ENCODE measurements around the gene ASCL5. TPM values are rescaled to one million over a fixed set of nuclear protein-coding genes. Genes with fewer than 3 reads are reported as not detected.

ASCL5 gene, protein sequence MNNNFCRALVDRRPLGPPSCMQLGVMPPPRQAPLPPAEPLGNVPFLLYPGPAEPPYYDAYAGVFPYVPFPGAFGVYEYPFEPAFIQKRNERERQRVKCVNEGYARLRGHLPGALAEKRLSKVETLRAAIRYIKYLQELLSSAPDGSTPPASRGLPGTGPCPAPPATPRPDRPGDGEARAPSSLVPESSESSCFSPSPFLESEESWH
- total RNA-seq (2011; cell fraction: chromatin; rRNA removed; ENCODE audit: low replicate concordance) = not detected in 2 replicates
- not detected in 2 replicates for total RNA-seq (2011; cell fraction: nucleolus; rRNA removed)
- total RNA-seq (2011; cell fraction: nucleoplasm; rRNA removed) = not detected in 2 replicates
- total RNA-seq (2014; rRNA removed) = 0.09 TPM in 1 of 2 replicates, not detected in the other
- total RNA-seq (2014; rRNA removed; fragmentation: Illumina TruSeq; extraction: Trizol) = not detected in 2 replicates
- not detected in 2 replicates for total RNA-seq (2015; rRNA removed; fragmentation: Illumina TruSeq; extraction: Trizol)
- total RNA-seq (2021) = not detected in 2 replicates
- polyA plus RNA-seq (2011; rRNA removed) = not detected in 2 replicates
- polyA plus RNA-seq (2011; cell fraction: cytosol; rRNA removed) = not detected in 2 replicates
- polyA plus RNA-seq (2011; cell fraction: nucleus; rRNA removed) = not detected in 2 replicates
- polyA plus RNA-seq (2012) = not detected in 2 replicates
- not detected in 2 replicates for polyA plus RNA-seq (2014; fragmentation: Illumina TruSeq; extraction: Trizol)
- polyA plus RNA-seq (2014; fragmentation: Nextera tagmentation; extraction: Ambion mirVana) = not detected
- not detected in 2 replicates for polyA plus RNA-seq (2014; rRNA removed)
- not detected in 2 replicates for polyA minus RNA-seq (2011; rRNA and poly(A)+ RNA removed)
- not detected in 2 replicates for polyA minus RNA-seq (2011; cell fraction: cytosol; rRNA and poly(A)+ RNA removed)
- polyA minus RNA-seq (2011; cell fraction: nucleus; rRNA and poly(A)+ RNA removed) = not detected in 2 replicates
- Bru-seq, nascent RNA = percentile 10 among the genes with signal in this experiment
- BruChase-seq, experiment 1, labeled RNA remaining after a 2-hour chase = percentile 7 among the genes with signal in this experiment
- BruChase-seq, experiment 2, labeled RNA remaining after a 6-hour chase = percentile 11 among the genes with signal in this experiment
- long read RNA-seq, experiment 1 = 0 reads
- long read RNA-seq, experiment 2 = 0 reads
- long read RNA-seq, experiment 3 = 0 reads

DNA sequence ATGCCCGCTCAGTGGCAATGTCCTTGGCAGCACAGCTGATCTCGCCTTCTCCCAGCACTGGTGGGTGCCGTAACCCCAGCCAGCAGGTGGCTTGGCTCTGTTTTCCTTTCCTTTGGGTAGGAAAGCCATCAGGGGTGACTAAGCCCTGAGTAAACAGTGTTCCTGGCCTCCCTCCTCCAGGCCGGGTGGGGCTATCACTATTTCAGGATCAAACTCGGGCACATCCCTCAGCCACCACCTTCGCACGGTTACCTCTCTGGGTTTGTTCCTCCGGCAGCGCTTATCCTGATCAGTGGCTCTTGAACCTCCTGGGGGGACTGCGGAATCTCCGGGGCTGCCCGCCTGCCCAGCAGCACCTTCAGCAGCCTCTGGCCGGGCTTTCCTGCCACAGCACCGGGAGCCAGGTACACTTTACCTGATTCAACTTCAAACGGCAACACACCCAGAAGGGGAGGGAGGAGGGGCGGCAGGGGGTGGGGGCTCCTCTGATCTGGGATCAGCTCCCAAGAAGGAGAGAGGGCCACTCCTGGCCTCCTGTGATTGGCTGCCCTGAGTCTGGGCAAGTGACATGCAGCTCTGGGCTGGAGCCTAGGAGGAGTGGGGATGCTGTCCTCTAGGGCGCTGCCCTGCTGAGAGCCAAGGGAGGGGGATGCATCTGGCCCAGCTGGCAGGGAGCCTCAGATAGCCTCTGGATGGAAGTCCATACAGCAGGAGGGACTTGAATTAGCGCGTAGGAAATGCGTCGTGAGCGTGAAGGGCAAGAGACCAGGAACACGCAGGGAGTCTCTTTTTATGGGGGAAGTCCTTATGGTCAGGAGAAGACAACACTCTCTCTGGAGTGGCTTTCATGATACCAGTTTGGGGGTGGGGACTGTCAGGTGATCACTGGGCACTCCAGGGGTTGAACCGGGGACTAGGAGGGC lies at the start of gene ASCL5:
Gene ASCL5 (minus strand): TSS at position 353 of the 923 bp plus-strand sequence. CDS start 11,812 bp downstream, outside the sequence.
- H2AFZ ChIP-seq (ENCODE audit: low read depth, low read length) = no peak within 1 kb of the TSS
- TF ChIP-seq, protein P1, sequence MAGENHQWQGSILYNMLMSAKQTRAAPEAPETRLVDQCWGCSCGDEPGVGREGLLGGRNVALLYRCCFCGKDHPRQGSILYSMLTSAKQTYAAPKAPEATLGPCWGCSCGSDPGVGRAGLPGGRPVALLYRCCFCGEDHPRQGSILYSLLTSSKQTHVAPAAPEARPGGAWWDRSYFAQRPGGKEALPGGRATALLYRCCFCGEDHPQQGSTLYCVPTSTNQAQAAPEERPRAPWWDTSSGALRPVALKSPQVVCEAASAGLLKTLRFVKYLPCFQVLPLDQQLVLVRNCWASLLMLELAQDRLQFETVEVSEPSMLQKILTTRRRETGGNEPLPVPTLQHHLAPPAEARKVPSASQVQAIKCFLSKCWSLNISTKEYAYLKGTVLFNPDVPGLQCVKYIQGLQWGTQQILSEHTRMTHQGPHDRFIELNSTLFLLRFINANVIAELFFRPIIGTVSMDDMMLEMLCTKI (IDR thresholded peaks at IDR 0.05; ENCODE audit: partially characterized antibody) = no peak
- no peak for TF ChIP-seq CREBBP (IDR thresholded peaks at IDR 0.05; ENCODE audit: low read depth, low read length)
- TF ChIP-seq, protein P2, sequence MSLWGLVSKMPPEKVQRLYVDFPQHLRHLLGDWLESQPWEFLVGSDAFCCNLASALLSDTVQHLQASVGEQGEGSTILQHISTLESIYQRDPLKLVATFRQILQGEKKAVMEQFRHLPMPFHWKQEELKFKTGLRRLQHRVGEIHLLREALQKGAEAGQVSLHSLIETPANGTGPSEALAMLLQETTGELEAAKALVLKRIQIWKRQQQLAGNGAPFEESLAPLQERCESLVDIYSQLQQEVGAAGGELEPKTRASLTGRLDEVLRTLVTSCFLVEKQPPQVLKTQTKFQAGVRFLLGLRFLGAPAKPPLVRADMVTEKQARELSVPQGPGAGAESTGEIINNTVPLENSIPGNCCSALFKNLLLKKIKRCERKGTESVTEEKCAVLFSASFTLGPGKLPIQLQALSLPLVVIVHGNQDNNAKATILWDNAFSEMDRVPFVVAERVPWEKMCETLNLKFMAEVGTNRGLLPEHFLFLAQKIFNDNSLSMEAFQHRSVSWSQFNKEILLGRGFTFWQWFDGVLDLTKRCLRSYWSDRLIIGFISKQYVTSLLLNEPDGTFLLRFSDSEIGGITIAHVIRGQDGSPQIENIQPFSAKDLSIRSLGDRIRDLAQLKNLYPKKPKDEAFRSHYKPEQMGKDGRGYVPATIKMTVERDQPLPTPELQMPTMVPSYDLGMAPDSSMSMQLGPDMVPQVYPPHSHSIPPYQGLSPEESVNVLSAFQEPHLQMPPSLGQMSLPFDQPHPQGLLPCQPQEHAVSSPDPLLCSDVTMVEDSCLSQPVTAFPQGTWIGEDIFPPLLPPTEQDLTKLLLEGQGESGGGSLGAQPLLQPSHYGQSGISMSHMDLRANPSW (CRISPR knock-in tag; IDR thresholded peaks at IDR 0.05) = no peak
- TF ChIP-seq ZNF41 (CRISPR knock-in tag; conservative IDR thresholded peaks at IDR 0.05) = no peak
- TF ChIP-seq, protein P3, sequence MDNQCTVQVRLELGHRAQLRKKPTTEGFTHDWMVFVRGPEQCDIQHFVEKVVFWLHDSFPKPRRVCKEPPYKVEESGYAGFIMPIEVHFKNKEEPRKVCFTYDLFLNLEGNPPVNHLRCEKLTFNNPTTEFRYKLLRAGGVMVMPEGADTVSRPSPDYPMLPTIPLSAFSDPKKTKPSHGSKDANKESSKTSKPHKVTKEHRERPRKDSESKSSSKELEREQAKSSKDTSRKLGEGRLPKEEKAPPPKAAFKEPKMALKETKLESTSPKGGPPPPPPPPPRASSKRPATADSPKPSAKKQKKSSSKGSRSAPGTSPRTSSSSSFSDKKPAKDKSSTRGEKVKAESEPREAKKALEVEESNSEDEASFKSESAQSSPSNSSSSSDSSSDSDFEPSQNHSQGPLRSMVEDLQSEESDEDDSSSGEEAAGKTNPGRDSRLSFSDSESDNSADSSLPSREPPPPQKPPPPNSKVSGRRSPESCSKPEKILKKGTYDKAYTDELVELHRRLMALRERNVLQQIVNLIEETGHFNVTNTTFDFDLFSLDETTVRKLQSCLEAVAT (IDR thresholded peaks at IDR 0.05) = no peak
- TF ChIP-seq HSF4 (CRISPR knock-in tag; IDR thresholded peaks at IDR 0.05; ENCODE audit: borderline replicate concordance) = no peak
- TF ChIP-seq, protein P4, sequence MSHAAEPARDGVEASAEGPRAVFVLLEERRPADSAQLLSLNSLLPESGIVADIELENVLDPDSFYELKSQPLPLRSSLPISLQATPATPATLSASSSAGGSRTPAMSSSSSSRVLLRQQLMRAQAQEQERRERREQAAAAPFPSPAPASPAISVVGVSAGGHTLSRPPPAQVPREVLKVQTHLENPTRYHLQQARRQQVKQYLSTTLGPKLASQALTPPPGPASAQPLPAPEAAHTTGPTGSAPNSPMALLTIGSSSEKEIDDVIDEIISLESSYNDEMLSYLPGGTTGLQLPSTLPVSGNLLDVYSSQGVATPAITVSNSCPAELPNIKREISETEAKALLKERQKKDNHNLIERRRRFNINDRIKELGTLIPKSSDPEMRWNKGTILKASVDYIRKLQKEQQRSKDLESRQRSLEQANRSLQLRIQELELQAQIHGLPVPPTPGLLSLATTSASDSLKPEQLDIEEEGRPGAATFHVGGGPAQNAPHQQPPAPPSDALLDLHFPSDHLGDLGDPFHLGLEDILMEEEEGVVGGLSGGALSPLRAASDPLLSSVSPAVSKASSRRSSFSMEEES (CRISPR knock-in tag; IDR thresholded peaks at IDR 0.05) = no peak

More for the DNA sequence above, at the start of gene ASCL5:
- BruUV-seq (replicated peaks) = no TSS peak
- intact Hi-C loops (cut with micrococcal nuclease) = no loop called here
- 0 out of 3 replicates have a peak, but pooled peaks have one; percentile 18 for ATAC-seq
- no peak within 1 kb of the TSS for H3K27ac ChIP-seq (ENCODE audit: extremely low read depth, low read depth, low read length)
- peaks cover 0 to 3% of the 10 kb centered on the region in 2 experiments; a peak in 2 of 5 replicates for H3K4me1 ChIP-seq (replicated peaks in 1 of 2; ENCODE audit: control insufficient read depth in 2 of 2, insufficient read depth in 2 of 2, low read length in 2 of 2)
- H3K4me3 ChIP-seq = no peak within 1 kb of the TSS
- H3K27me3 ChIP-seq (ENCODE audit: control insufficient read depth in 2 of 2, insufficient read depth in 2 of 2, low read length in 2 of 2) = peaks cover 65 to 76% of the 10 kb centered on the region in 2 experiments
- in situ Hi-C loops (cut with MboI) = no loop called here
- no peak within 1 kb of the TSS for H3K4me2 ChIP-seq (ENCODE audit: insufficient read depth, low read length)
- no peaks in the 10 kb centered on the region for H3K9me3 ChIP-seq (replicated peaks; ENCODE audit: control insufficient read depth, insufficient read depth, low read depth, low read length)
- no peaks in the 10 kb centered on the region for H3K9me1 ChIP-seq (ENCODE audit: control insufficient read depth, insufficient read depth, low read length)
- 0 out of 4 replicates have a peak within 1 kb of the TSS, but pooled peaks of 1 of the 2 experiments have one; percentile 37 for H3K9ac ChIP-seq (ENCODE audit: insufficient read depth in 1 of 2, low read depth in 2 of 2, low read length in 2 of 2)
- 5% methylated on average over 23 of the region's 24 CpGs for WGBS (ENCODE audit: insufficient coverage, low coverage, missing lambda C conversion rate)
- POLR2A ChIA-PET = interaction anchor here (0.6 to 1.3 kb wide), 3 partner anchors 10 to 85 kb away, joined by 3 to 5 read pairs (median 3); no protein-coding TSS in a partner anchor
- CTCF ChIA-PET (ENCODE audit: low intra/inter-chr PET ratio) = no interaction called here
- no peaks in the 10 kb centered on the region for H3K36me3 ChIP-seq (ENCODE audit: control insufficient read depth, insufficient read depth, low read length)
- H3K79me2 ChIP-seq (ENCODE audit: control insufficient read depth, insufficient read depth, low read length) = no peaks in the 10 kb centered on the region
- peaks cover 9% of the 10 kb centered on the region for H4K20me1 ChIP-seq (replicated peaks; ENCODE audit: control insufficient read depth, insufficient read depth, low read length)
- no peak for FAIRE-seq
- DNase-seq (ENCODE audit: extremely low read depth in 1 of 4, low spot score in 3 of 4) = peak in 2 of 4 experiments; percentile 36 to 49

Data from K562 (cell line).